ENCODE measurements around the gene CDH23. TPM values are rescaled to one million over a fixed set of nuclear protein-coding genes. Genes with fewer than 3 reads are reported as not detected.

The CDH23 gene
- total and polyA plus RNA-seq, 2 of the 8 experiments (the other 6 are each of a cell fraction or from before 2014, with no cell fraction given) = 1.9 to 4.9 TPM

DNA sequence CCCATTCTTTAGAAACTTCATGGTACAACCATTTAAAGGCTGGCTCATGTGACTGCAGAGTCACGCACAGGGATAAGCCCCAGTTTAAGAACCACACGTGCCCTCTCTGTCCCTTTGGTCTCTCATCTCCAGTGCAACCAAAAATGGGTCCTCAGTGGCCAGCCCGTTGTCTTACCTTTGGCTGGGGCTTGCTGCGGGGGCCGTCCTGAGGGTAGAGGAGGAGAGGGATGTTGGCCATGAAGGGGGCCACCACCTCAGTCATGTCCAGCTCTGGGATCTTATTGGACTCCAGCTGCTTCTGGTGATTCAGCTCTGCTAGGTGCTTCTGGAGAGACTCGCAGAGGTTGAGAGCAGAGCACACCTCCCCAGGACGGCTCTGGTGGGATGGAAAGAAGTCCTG is 432.0 kb downstream of the CDH23 start:
- H3K9ac ChIP-seq (replicated peaks in 1 of 4; ENCODE audit: extremely low read depth in 1 of 4, low read depth in 3 of 4, low read length in 3 of 4) = no peak overlapping the region
- H3K4me1 ChIP-seq (replicated peaks in 1 of 4; ENCODE audit: control insufficient read depth in 3 of 4, insufficient read depth in 4 of 4, low read length in 3 of 4) = peaks cover 0 to 2% (median 0%) of the 10 kb centered on the region in 4 experiments; a peak in 1 of 7 replicates
- H3K23ac ChIP-seq (ENCODE audit: insufficient read length) = no peak overlapping the region
- no peak overlapping the region for H3K14ac ChIP-seq (ENCODE audit: insufficient read length)
- H2BK5ac ChIP-seq (ENCODE audit: low read depth, low read length) = no peak overlapping the region
- peaks cover 4 to 22% of the 10 kb centered on the region in 2 experiments; a peak in 3 of 4 replicates for H3K79me2 ChIP-seq (ENCODE audit: control insufficient read depth in 1 of 2, insufficient read depth in 2 of 2, low read length in 2 of 2)
- no peak for FAIRE-seq
- H4K20me1 ChIP-seq (replicated peaks in 1 of 2; ENCODE audit: control insufficient read depth in 1 of 2, insufficient read depth in 2 of 2, low read length in 2 of 2) = peaks cover 3 to 12% of the 10 kb centered on the region in 2 experiments
- no peaks in the 10 kb centered on the region for H3K23me2 ChIP-seq (ENCODE audit: low read depth, low read length)
- CTCF ChIA-PET (ENCODE audit: partially characterized antibody) = interaction anchor here (0.8 to 1.4 kb wide), 4 partner anchors 9 to 511 kb away, joined by 3 to 4 read pairs (median 3); no protein-coding TSS in a partner anchor
- no peak overlapping the region for H4K8ac ChIP-seq (ENCODE audit: extremely low read depth, insufficient read depth, low read length)
- POLR2A ChIA-PET (ENCODE audit: partially characterized antibody) = no interaction called here
- peaks cover 3% of the 10 kb centered on the region for H3K79me1 ChIP-seq (ENCODE audit: low read depth, low read length)
- DNase-seq (ENCODE audit: low read depth in 1 of 2, low spot score in 2 of 2) = no peak
- H2AK5ac ChIP-seq (ENCODE audit: low read depth, low read length) = no peak overlapping the region
- H3K4me3 ChIP-seq (ENCODE audit: extremely low read depth in 1 of 4, insufficient read depth in 2 of 4, low read depth in 3 of 4, low read length in 4 of 4) = no peak overlapping the region
- no peak overlapping the region for H3K4me2 ChIP-seq (ENCODE audit: insufficient read depth in 1 of 2, low read depth in 2 of 2, low read length in 2 of 2)
- H3K18ac ChIP-seq (ENCODE audit: extremely low read depth, low read length) = no peak overlapping the region
- H2AFZ ChIP-seq (ENCODE audit: low read length) = no peak overlapping the region
- H3K36me3 ChIP-seq (ENCODE audit: control insufficient read depth in 2 of 4, insufficient read depth in 4 of 4, low read length in 3 of 4) = peaks cover 46 to 76% (median 67%) of the 10 kb centered on the region in 4 experiments
- no peak overlapping the region for H3K4ac ChIP-seq (replicated peaks; ENCODE audit: insufficient read length, low read depth, low read length)
- no peak overlapping the region for H2BK120ac ChIP-seq (replicated peaks; ENCODE audit: low read depth, low read length)
- no peak overlapping the region for H2BK15ac ChIP-seq (ENCODE audit: low read length)
- H3K27ac ChIP-seq (ENCODE audit: low read depth, low read length) = no peak overlapping the region
- H3K9me3 ChIP-seq (ENCODE audit: insufficient read depth in 2 of 2, low read depth in 1 of 2, low read length in 1 of 2) = no peaks in the 10 kb centered on the region
- no peaks in the 10 kb centered on the region for H3K27me3 ChIP-seq (replicated peaks in 1 of 4; ENCODE audit: control insufficient read depth in 3 of 4, extremely low read depth in 1 of 4, insufficient read depth in 3 of 4, low read length in 3 of 4)
- no peak overlapping the region for H2BK12ac ChIP-seq (ENCODE audit: low read depth, low read length)
- 86% methylated on average over 7 of the region's 7 CpGs; no CpG with 5 or more reads in 1 of the 2 experiments for WGBS, 2 experiments (ENCODE audit: extremely low coverage in 1 of 2, insufficient coverage in 1 of 2, insufficient read length in 1 of 2, insufficient replicate concordance in 2 of 2, low coverage in 1 of 2, low lambda C conversion rate in 2 of 2, missing lambda C conversion rate in 1 of 2)
- no peak overlapping the region for H4K5ac ChIP-seq (ENCODE audit: insufficient read length, low read depth, low read length)
- H2BK20ac ChIP-seq (ENCODE audit: low read length) = no peak overlapping the region
- H3K56ac ChIP-seq (replicated peaks; ENCODE audit: insufficient read length, low read depth, low read length) = no peak overlapping the region
- no peak overlapping the region for H4K91ac ChIP-seq (replicated peaks; ENCODE audit: insufficient read length, low read length)
- no peak for TF ChIP-seq CREB1 (IDR thresholded peaks at IDR 0.05)
- no peak for TF ChIP-seq CBX8 (IDR thresholded peaks at IDR 0.05; ENCODE audit: borderline replicate concordance, low read depth, low read length)
- TF ChIP-seq SIRT6 (IDR thresholded peaks at IDR 0.05; ENCODE audit: low read length) = no peak
- no peak for TF ChIP-seq EZH2 (IDR thresholded peaks at IDR 0.05; ENCODE audit: low read depth, low read length, severe bottlenecking)
- no peak for TF ChIP-seq HDAC2 (IDR thresholded peaks at IDR 0.05; ENCODE audit: borderline replicate concordance in 1 of 2, low read depth in 2 of 2, low read length in 2 of 2)
- TF ChIP-seq EP300 (IDR thresholded peaks at IDR 0.05; ENCODE audit: borderline replicate concordance in 1 of 2, low read depth in 2 of 2, low read length in 2 of 2) = no peak
